ENCODE results near the gene PCDH9.

Gene PCDH9

GRCh38 chr13:67275351-67275960, 45.3 kb upstream of the PCDH9 start:
- Histone ChIP-seq H3K27me3 (ENCODE audit: low read length) (no peaks in the 10 kb centered on the region), H3K79me2 (ENCODE audit: insufficient read depth, low read length) (no peaks in the 10 kb centered on the region), H3K9me2 (replicated peaks; ENCODE audit: insufficient read depth, low read length) (no peaks in the 10 kb centered on the region), H3K36me3 (ENCODE audit: low read length) (no peaks in the 10 kb centered on the region), H4K20me1 (ENCODE audit: low read depth, low read length) (no peaks in the 10 kb centered on the region), H2AFZ (ENCODE audit: low read depth, low read length, severe bottlenecking) (peak overlapping the region; percentile 40), H3K4me2 (ENCODE audit: low read depth, low read length, poor library complexity, severe bottlenecking) (no peak overlapping the region), H3K9me3 (ENCODE audit: insufficient read depth, low read length) (no peaks in the 10 kb centered on the region), H3K27ac (ENCODE audit: low read depth, low read length) (no peak overlapping the region), H3K9ac (ENCODE audit: low read length) (no peak overlapping the region), H3K4me3 (ENCODE audit: insufficient read depth, low read length, poor library complexity, severe bottlenecking) (no peak overlapping the region), H3F3A (ENCODE audit: insufficient read depth) (no peaks in the 10 kb centered on the region)
- TF ChIP-seq EZH2phosphoT487 (conservative IDR thresholded peaks at IDR 0.05; ENCODE audit: low read length) (no peak), CTCF (IDR thresholded peaks at IDR 0.05; ENCODE audit: insufficient read depth, low read length, poor library complexity, severe bottlenecking) (no peak)

GRCh38 chr13:67273001-67273400, 42.9 kb upstream of the PCDH9 start:
- no peaks in the 10 kb centered on the region for H3K27me3 ChIP-seq (ENCODE audit: low read length)
- no peak overlapping the region for H3K27ac ChIP-seq (ENCODE audit: low read depth, low read length)
- H3K4me2 ChIP-seq (ENCODE audit: low read depth, low read length, poor library complexity, severe bottlenecking): no peak overlapping the region
- H3K36me3 ChIP-seq (ENCODE audit: low read length): no peaks in the 10 kb centered on the region
- no peaks in the 10 kb centered on the region for H4K20me1 ChIP-seq (ENCODE audit: low read depth, low read length)
- no peaks in the 10 kb centered on the region for H3K9me2 ChIP-seq (replicated peaks; ENCODE audit: insufficient read depth, low read length)
- H2AFZ ChIP-seq (ENCODE audit: low read depth, low read length, severe bottlenecking): no peak overlapping the region
- no peak overlapping the region for H3K9ac ChIP-seq (ENCODE audit: low read length)
- H3K79me2 ChIP-seq (ENCODE audit: insufficient read depth, low read length): no peaks in the 10 kb centered on the region
- H3K9me3 ChIP-seq (ENCODE audit: insufficient read depth, low read length): no peaks in the 10 kb centered on the region
- TF ChIP-seq CTCF (IDR thresholded peaks at IDR 0.05; ENCODE audit: insufficient read depth, low read length, poor library complexity, severe bottlenecking): no peak
- TF ChIP-seq EZH2phosphoT487 (conservative IDR thresholded peaks at IDR 0.05; ENCODE audit: low read length): no peak
- H3K4me3 ChIP-seq (ENCODE audit: insufficient read depth, low read length, poor library complexity, severe bottlenecking): no peak overlapping the region
- H3F3A ChIP-seq (ENCODE audit: insufficient read depth): no peaks in the 10 kb centered on the region

- no peak overlapping the region for H3K4me3 ChIP-seq (ENCODE audit: insufficient read depth, low read length, poor library complexity, severe bottlenecking)
- no peaks in the 10 kb centered on the region for H3K36me3 ChIP-seq (ENCODE audit: low read length)
- no peaks in the 10 kb centered on the region for H3K79me2 ChIP-seq (ENCODE audit: insufficient read depth, low read length)
- no peak overlapping the region for H3K9ac ChIP-seq (ENCODE audit: low read length)
- H3K4me2 ChIP-seq (ENCODE audit: low read depth, low read length, poor library complexity, severe bottlenecking): no peak overlapping the region
- H3K9me2 ChIP-seq (replicated peaks; ENCODE audit: insufficient read depth, low read length): no peaks in the 10 kb centered on the region
- no peak overlapping the region for H2AFZ ChIP-seq (ENCODE audit: low read depth, low read length, severe bottlenecking)
- H3K27ac ChIP-seq (ENCODE audit: low read depth, low read length): no peak overlapping the region
- H3K27me3 ChIP-seq (ENCODE audit: low read length): no peaks in the 10 kb centered on the region
- H3K9me3 ChIP-seq (ENCODE audit: insufficient read depth, low read length): no peaks in the 10 kb centered on the region
- H3F3A ChIP-seq (ENCODE audit: insufficient read depth): no peaks in the 10 kb centered on the region
- no peak for TF ChIP-seq EZH2phosphoT487 (conservative IDR thresholded peaks at IDR 0.05; ENCODE audit: low read length)
- no peak for TF ChIP-seq CTCF (IDR thresholded peaks at IDR 0.05; ENCODE audit: insufficient read depth, low read length, poor library complexity, severe bottlenecking)
- H4K20me1 ChIP-seq (ENCODE audit: low read depth, low read length): no peaks in the 10 kb centered on the region
These were observed 37.0 kb upstream of the PCDH9 start for GRCh38 chr13:67267136-67267535.

All from SU-DHL-6 (cell line).